HG03378 (cell line): Measurements from ENCODE around the gene ACTL6B.
"Not testable (repeated sequence)": the region's sequence is repeated elsewhere in the genome, so short reads cannot be mapped to it uniquely, and the experiment has no call there.

Source experiments
- ATAC-seq: cut with Tn5 transposase; IDR thresholded peaks from one replicate; pipeline ENCODE4 v1.9.1; 2021; ENCODE audit warnings: mild to moderate bottlenecking, moderate library complexity; ENCODE audit not compliant: unreplicated experiment

Gene ACTL6B

DNA sequence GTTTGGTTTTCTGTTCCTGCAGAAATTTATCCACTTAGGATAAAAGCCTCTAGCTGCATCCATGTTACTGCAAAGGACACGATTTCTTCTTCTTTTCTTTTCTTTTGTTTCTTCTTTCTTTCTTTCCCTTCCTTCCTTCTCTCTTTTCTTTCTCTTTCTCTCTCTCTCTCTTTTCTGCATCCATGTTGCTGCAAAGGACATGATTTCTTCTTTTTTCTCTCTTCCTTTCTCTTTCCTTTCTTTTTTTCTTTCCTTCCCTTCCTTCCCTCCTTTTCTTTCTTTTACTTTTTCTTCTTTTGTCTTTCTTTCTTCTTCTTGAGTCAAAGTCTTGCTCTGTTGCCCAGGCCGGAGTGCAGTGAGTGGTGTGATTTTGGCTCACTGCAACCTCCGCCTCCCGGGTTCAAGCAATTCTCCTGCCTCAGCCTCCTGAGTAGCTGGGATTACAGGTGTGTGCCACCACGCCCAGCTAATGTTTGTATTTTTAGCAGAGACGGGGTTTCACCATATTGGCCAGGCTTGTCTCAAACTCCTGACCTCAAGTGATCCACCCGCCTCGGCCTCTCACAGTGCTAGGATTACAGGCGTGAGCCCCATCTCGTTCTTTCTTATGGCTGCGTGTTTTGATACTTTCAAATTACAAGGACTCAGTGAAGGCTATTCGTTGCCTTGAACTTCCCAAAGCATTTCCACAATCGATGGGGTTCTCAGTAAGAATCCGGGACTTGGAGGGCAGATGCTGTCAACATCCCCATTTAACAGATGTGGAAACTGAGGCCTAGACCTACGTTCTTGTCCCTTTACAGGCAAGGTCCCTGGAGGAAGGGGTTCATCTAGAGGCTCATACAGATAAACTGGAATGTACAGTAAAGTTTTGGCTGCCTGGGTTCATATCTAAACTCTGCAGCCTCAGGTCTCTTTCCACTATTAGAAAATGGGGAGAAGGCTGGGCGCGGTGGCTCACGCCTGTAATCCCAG is 15.4 kb upstream of the ACTL6B start:
- ATAC-seq: no peak

DNA sequence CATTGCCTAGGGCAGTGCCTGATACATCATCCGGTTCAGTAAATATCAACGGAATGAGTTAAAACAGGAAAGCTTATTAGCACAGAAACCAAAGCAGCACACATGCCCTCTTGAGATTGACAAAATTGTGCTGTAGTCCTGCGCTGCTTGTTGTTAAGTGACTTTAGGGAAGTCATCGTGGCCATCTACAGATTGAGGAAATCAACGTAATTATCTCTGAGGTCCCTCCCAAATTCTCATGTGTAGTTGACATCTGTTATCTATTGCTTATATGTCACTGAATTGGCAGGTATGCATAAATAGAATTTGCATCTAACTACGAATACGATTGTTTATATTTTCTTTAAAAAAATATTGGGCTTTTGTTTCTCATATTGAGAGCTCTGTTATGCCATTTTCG is 13.8 kb upstream of the ACTL6B start:
- no peak for ATAC-seq

DNA sequence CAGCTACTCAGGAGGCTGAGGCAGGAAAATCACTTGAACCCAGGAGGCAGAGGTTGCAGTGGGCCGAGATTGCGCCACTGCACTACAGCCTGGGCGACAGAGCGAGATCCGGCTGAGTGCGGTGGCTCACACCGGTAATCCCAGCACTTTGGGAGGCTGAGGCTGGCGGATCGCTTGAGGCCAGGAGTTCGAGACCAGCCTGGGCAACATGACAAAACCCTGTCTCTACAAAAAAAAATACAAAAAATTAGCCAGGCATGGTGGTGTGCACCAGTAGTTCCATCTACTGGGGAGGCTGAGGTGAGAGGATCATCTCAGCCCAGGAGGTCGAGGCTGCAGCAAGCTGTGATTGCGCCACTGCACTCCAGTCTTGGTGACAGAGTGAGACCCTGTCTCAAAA is 12.9 kb upstream of the ACTL6B start:
- not testable (repeated sequence) for ATAC-seq

DNA sequence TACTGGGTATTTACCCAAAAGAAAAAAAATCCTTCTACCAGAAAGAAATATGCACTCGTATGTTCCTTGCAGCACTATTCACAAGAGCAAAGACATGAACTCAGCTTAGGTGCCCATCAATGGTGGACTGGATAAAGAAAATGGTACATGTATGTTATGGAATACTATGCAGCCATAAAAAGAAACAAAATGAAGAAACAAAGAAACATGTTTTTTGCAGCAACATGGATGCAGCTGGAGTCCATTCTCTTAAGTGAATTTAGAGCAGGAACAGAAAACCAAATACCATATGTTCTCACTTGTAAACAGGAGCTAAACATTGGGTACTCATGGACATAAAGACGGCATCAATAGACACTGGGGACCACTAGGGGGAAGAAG is 11.8 kb upstream of the ACTL6B start:
- ATAC-seq: no peak

DNA sequence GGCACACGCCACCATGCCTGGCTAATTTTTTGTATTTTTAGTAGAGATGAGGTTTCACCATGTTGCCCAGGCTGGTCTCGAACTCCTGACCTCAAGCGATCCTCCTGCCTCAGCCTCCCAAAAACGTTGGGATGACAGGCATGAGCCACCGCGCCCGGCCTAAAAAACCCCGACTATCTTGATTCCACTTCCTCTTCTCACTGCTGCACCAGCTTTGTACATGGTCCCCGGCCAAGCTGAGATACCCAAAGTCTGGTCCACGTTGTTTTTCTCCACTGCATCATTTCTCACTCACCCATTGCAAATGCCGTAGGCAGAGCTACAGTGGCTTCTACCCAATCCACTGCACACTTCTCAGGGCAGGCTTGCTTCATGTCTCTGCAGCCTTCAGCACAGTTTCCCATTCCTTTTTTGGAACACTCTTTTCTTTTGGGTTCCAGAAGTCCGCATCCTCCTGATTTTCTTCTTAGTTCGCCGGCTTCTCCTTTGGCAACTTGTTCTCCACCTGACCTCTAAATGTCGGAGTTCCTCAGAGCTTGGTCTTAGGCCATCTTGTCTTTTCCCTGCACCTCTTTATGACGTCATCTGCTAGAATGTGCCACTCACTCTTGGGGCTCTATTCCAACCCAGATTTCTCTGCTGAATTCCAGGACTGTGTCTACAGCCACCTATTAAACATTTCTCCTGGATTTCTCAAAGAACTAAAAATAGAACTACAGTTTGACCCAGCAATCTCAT is 11.3 kb upstream of the ACTL6B start:
- ATAC-seq: no peak

DNA sequence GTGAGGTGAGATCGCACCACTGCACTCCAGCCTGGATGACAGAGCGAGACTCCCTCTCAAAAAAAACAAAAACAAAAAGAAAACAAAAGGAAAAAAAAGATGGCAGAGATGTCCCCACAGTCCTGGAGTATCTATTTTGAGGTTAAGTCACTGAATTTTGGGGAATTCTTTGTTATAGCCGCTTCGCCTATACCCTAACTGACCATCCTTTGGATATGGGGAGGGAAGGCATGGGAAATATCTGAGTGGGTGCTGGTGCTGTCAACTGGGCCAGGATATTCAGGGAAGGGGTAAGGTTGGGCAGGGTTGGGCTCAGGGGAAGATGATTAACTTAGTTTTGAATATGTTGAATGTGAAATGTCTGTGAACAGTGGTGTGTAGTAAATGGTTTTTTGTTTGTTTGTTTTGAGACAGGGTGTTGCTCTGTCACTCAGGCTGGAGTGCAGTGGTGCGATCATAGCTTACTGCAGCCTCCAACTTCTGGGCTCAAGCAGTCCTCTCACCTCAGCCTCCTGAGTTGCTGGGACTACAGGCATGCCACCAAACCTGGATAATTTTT is 9.0 kb upstream of the ACTL6B start:
- ATAC-seq: no peak

DNA sequence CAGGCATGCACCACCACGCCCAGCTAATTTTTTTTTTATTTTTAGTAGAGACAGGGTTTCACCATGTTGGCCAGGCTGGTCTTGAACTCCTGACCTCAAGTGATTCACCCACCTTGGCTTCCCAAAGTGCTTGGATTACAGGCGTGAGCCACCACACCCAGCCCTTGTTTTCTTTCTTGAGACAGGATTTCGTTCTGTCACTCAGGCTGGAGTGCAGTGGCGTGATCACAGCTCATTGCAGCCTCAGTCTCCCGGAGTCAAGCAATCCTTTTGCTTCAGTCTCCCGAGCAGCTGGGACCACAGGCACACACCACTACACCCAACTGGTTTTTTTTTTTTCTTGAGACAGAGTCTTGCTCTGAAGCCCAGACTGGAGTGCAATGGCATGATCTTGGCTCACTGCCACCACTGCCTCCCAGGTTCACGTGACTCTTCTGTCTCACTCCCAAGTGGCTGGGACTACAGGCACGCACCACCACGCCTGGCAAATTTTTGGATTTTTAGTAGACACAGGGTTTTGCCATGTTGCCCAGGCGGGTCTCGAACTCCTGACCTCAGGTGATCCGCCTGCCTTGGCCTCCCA is 6.0 kb upstream of the ACTL6B start:
- not testable (repeated sequence) for ATAC-seq

DNA sequence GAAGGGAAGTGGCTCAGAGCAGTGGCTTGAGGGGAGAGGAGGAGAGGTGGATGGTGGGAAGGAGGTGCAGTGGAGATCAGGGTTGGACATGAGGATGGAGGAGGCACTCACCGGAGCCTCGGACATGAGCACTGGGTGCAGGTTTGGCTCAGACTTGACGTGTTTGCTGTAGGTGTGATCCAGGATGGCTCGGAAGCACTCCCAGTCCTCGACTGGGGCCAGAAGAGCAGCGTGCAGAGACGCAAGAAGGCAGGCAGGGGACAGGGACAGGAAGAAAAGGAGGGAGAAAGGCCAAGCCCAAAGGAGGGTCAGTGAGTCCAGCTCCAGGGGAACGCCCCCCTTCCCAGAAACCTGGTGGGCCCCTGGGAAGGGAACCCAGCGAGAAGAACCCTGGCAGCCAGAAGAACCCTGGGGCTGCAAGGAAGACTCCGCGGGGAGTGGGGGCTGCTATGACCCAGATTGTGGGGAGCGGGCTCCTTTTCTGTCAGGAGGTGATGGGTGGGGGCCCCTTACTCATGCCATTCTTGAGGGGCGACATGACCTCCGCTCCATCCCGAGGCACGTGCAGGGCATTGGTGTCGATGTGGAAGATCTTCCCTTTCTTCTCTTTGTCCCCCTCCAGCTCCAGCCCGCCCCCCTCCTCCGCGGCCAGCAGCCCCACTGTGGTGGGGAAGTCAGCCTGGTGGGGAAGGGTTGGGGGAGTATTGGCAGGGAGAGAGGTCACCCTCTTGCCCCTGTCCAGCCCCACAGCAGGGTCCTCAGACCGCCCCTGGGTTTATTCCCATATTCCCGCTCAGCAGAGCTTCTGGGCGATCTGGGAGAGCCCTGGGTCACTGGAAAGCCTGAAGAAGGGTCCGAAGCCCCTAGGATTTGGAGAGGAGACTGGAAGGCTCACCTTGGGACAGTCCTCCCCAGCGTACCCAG is 1.1 kb downstream of the ACTL6B start:
- ATAC-seq: no peak

DNA sequence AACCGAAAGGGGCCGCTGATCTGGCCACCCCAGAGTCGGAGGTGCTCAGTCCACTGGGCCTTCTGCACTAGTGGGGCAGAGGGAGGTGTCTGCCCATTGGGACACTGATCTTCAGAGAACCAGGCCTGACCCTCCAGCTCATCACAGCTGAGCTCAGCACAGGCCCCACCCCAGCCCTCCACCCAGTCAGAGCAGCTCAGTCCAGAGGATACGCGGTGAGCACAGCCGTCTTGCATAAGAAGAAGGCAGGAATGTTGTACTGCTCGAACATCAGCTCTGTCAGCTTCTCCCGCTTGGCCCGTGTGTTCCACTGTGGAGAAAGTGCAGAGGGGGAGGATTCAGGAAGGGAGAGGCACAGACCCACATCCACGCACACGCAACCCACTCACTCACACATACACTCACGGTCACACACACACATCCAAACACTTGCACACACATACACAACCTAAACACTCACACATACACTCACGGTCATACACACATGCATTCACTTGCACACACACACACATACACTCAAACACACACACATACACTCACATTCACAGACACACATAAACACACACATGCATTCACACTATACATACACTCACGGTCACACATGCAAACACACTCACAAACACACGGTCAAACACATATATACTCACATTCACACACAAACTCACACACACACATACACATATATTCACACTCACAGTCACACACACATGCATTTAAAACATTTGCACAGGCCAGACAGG is 6.3 kb downstream of the ACTL6B start:
- no peak for ATAC-seq

DNA sequence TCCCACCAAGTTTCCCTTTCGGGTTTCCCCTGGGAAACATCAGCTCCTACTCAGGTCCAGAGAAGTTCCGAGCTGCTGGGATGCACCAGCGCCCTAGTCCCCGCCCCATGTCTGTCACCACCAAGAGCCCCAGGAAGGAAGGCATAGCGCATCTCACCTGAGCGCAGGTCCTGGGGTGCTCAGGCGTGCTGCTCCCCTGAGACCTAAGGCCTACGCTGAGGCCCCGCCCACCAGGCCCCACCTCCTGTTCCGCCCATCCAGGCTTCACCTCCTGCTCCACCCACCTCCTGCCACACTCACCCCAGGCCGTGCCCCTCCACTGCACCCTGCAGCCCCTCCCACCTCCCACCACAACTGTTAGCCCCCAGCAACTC is 13.7 kb downstream of the ACTL6B start:
- ATAC-seq: no peak

DNA sequence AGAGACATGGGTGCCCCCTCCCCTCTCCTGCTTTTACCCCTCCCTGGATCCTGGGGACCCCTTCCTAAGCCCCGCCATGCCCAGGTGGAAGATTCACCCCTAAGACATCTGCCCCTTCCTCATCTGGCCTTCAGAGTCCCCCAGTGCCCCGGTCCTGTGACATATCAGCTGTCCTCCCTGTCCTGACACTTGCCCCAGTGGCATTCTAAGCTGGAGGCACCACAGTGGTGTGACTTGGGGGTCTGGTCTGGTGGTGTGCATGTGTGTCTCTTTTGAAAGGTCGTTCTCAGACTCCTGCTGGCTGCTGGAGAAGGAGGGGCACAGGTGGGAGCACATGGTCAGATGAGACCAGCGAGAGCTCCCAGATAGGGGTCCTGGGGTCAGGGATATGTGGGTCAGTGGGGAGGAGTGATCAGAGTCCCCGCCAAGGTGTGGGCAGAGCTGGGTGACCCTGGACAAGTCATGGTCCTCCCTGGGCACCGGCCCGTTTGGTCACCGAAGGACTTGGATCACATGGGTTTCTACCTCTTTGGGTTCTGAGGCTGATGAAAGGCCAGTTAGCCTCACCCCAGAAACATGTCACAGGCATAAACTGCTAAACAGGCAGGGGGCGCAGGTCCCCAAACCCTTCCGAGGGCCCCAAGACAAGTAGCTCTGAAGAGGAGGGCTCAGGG is 14.3 kb downstream of the ACTL6B start:
- no peak for ATAC-seq

DNA sequence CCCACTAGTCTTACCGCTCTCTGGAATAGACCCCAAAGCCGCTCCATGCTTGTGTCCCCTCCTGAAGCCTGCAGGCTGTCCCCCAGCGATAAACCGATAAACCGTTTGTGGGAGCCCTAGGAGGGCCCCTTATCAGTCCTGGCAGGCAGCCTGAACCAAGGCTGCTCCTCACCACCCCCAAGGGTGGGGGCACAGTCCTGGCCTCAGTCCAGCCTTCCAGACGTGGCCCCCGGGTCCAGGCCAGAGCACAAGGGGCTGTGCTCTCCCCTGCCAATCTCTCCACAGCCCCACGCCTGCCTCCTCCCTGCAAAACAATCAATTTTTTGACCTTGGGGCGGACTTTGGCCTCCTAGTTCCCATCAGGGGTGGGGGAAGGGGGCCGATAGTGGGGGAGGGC is 14.8 kb downstream of the ACTL6B start, which contains the start of gene TFR2:
TFR2 (minus strand) TSS at position 90 of the 397 bp plus-strand sequence; CDS start at position 47, 43 bp downstream.
- ATAC-seq: no peak

DNA sequence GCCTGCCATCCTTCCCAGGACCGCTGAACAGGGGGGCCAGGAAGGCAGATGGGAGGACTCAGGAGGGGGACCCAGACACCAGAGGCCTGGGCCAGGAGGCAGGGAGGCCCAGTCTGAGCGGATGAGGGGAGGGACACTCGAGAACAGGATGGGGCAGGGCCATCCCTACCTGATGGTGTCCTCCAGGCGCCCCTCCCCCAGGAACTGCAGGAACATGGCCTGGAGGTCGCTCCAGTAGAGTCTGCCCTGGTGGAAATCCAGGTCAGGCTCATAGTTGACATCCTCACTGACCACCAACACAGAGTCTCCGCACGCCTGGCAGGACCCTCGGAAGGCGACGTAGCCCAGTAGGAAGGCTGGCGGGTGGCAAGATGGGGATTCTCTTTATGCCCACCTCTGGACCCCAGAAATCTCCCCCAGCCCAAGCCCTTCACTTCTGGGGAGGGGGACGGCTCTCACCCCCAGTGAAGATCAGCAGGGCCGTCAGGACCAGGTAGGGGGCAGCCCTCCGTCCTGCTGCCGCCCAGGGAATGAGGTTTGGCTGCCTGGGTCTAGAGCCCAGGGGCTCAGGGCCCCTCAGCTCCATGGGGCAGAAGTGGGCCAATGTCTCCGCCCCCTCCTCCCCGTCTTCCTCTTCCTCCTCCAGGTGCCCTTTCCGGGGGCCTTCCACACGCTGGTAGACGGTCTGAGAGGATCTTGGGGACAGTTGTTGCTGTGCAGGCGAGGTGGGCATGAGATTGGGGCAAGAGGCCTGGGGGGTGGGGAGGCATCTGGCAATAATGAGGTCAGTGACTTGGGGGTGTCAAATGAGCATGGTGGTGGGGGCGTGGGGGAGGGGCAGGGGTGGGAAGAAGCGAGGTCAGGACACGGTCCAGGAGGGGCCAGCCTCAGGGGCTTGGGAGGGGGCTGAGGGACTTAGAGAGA is 15.5 kb downstream of the ACTL6B start:
- no peak for ATAC-seq

DNA sequence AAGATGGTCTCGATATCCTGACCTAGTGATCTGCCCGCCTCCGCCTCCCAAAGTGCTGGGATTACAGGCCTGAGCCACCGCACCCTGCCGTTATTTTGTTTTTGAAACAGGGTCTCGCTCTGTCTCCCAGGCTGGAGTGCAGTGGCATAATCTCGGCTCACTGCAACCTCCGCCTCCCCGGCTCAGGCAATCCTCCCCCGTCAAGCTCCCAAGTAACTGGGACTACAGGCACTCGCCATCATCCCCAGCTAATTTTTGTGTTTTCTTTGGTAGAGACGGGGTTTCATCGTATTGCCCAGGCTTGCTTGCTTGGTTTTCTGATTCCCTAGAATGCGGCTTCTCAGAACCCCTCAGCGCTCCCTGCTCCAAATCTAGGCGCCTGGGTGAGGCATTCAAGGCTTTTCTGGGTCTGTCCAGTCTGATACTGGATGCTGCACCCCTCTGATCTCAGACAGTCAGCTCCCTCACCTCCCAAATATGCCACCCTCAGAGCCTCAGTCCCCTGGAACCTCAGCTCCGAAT is 16.2 kb downstream of the ACTL6B start:
- ATAC-seq: no peak

DNA sequence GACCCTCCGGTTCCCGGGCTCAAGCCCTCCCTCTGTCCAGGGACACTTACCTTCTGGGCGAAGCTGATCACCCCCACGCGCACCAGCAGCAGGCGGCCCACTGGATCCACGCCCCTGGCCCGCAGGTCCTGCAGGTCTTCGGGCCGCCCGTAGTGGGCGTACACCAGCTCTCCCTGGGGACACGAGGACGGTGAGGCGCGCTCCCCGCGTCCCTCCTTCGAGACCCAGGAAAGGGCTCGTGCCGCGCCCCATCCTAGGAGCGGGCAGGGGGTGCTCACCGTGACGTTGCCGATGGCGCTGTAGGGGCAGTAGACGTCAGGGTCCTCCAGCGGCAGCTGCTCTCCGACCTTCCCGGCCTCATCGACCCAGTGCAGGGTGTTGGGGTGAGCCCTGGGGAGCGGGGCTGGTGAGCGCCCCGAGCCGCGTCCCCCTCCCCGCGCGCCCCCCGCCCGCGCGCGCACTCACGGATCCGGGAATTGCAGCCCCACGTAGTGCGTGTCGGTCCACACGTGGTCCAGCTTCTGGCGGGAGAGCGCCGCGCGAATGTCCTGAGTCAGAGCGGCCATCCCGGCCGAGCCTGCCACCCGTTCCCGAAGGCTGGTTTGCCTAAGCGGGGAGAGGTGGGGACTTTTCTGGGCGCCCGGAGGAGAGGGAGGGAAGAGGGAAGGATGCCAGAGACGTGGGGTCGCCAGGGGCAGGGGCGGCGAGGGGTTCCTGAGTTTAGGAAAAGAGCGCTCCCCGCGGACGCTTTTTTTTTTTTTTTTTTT is 23.1 kb downstream of the ACTL6B start:
- ATAC-seq: no peak

DNA sequence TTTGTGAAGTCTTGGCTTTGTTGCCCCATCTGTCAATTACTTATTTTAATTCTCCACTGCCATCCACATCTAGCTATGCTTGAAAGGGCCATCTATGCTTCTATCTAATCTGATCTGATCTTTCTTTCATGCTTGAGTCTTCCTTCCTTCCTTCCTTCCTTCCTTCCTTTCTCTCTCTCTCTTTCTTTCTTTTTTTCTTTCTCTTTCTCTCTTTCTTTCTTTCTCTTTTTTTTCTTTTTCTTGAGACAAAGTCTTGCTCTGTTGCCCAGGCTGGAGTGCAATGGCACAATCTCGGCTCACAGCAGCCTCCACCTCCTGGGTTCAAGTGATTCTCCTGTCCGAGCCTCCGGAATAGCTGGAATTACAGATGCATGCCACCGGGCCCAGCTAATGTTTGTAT is 26.2 kb downstream of the ACTL6B start:
- no peak for ATAC-seq

DNA sequence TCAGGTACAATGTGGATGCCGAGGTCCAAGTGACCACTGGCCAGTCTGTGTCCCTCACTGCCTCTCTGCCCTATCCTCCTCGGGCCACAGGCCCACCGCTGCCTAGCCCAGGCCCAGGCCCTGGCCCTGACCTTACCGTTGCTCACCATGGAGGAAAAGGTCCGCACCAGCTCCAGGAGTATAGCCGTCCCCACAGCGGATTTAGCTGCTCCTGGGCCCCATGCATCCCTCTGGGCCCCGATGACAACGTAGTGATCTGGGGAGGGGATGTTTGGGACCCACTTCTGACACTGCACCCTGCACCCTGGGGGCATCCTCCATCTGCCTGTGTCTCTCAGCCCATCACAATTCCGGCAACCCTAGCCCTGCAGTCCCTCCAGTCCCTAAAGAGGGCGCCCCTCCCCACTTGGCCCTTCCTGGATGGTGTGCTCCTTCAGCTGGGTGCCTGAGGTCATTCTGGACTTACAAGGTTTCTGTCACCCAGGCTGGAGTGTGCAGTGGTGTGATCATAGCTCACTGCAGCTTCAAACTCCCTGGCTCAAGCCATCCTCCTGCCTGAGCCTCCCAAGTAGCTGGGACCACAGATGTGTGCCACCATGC is 27.0 kb downstream of the ACTL6B start:
- no peak for ATAC-seq
